Activated T-helper 17 cell treated with anti-CD3 and anti-CD28 coated beads, Interleukin-2, amount 50 U/mL, for 72 hours (primary cell): ENCODE measurements around the gene SPOUT1. TPM values are rescaled to one million over a fixed set of nuclear protein-coding genes. Genes with fewer than 3 reads are reported as not detected.
"Not testable (repeated sequence)": the region's sequence is repeated elsewhere in the genome, so short reads cannot be mapped to it uniquely, and the experiment has no call there.

ENCODE experiments used
- ATAC-seq: fragments of 150-1000 bp; cut with Tn5 transposase; replicated peaks from 2 replicates; pipeline ENCODE4 v1.10.0; 2021; ENCODE audit warnings: mild to moderate bottlenecking, moderate library complexity
- H3K27ac Mint-ChIP-seq: one replicate; pipeline ENCODE4 v1.8.0; 2022; ENCODE audit warnings: mixed read lengths
- H3K27me3 Mint-ChIP-seq: one replicate; pipeline ENCODE4 v1.8.0; 2022; ENCODE audit warnings: mixed read lengths
- H3K36me3 Mint-ChIP-seq: one replicate; pipeline ENCODE4 v1.8.0; 2022; ENCODE audit warnings: low read depth, mild to moderate bottlenecking, mixed read lengths
- H3K4me1 Mint-ChIP-seq: one replicate; pipeline ENCODE4 v1.8.0; 2022; ENCODE audit warnings: mixed read lengths
- H3K4me3 Mint-ChIP-seq: one replicate; pipeline ENCODE4 v1.8.0; 2022; ENCODE audit warnings: mild to moderate bottlenecking, mixed read lengths
- H3K9me3 Mint-ChIP-seq: one replicate; pipeline ENCODE4 v1.8.0; 2022; ENCODE audit warnings: mixed read lengths
- total RNA-seq, 2 donors: library from RNA; stranded (reverse); gene quantifications; one replicate each; pipeline ENCODE4 v1.2.3, GENCODE V29; 2022

The SPOUT1 gene
- total RNA-seq, 2 donors from 2014 or later: 51.4 to 80.8 TPM

DNA sequence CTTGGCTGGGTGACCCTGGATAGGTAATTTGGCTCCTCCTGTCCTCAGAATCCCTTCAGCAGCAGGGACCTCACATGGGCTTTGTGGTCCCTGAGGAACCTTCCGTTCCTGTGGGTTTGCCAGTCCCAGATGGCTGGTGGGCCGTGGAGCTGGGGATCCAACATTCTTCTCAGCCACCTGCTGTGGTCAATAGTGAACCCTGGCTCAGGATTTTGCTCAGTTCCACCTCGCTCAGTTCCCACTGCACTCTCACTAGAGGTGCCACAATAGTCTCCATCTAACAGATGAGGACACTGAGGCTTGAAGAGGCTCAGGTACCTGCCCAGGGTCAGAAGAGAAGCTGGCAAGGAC, 17.1 kb upstream of the SPOUT1 start:
- no peaks in the 10 kb centered on the region for H3K27me3 Mint-ChIP-seq
- no peak overlapping the region for H3K27ac Mint-ChIP-seq
- ATAC-seq: no peak
- peaks cover 7% of the 10 kb centered on the region for H3K9me3 Mint-ChIP-seq
- no peaks in the 10 kb centered on the region for H3K4me1 Mint-ChIP-seq
- H3K36me3 Mint-ChIP-seq: peaks cover 30% of the 10 kb centered on the region
- no peak overlapping the region for H3K4me3 Mint-ChIP-seq

DNA sequence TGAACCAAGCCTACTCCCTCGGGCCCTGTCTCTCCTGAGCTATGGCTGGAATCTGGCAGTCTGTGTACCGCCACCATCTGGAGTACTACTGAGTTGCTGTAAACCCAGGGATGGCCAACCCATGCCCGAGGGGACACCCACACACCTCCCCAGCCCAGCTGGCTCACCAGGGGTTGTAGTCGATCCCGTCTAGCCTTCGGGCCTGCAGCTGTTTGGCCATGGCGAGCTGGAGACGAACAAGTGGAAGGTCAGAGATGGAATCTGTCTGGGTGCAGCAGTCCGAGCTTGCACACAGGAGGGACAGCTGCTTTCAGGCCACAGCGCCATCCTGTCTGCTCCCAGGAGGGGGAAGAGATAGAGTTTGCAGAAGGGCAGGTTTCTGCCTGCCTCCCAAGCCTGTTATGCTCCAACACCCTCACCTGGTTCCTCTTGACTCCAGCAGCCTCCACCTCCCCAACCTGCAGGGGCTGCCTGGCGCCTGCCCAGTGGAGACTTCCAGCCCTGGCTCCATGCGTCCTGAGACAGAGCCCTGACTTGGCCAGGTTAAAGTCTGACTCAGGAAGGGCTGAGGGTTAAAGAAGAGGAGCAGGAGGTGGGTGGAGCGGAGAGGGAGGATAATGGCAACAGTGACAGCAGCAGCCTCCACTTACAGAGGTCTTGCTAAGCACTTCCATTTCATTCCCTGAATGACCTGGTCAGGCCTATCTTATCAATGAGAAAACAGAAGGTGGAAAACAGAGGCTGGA, 15.8 kb upstream of the SPOUT1 start:
- no peak for ATAC-seq
- no peaks in the 10 kb centered on the region for H3K4me1 Mint-ChIP-seq
- H3K36me3 Mint-ChIP-seq: peaks cover 24% of the 10 kb centered on the region
- H3K9me3 Mint-ChIP-seq: no peaks in the 10 kb centered on the region
- H3K27me3 Mint-ChIP-seq: no peaks in the 10 kb centered on the region
- no peak overlapping the region for H3K27ac Mint-ChIP-seq
- H3K4me3 Mint-ChIP-seq: no peak overlapping the region

DNA sequence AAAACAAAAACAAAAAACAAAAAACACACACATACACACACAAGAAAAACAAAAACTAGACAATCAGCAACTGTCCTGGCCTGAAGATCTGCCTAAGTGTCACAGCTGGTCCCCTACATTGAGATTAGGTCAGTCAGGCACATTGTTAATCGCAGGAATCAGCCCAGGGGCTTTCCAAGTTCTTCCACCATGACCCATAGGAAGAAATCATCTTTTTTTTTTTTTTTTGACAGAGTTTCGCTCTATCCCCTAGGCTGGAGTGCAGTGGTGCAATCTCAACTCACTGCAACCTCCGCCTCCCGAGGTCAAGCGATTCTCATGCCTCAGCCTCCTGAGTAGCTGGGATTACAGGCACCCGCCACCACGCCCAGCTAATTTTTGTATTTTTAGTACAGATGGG, 13.6 kb upstream of the SPOUT1 start:
- H3K4me1 Mint-ChIP-seq, H3K27me3 Mint-ChIP-seq, H3K4me3 Mint-ChIP-seq, H3K27ac Mint-ChIP-seq, ATAC-seq, H3K9me3 Mint-ChIP-seq: not testable (repeated sequence)
- peaks cover 30% of the 10 kb centered on the region for H3K36me3 Mint-ChIP-seq

DNA sequence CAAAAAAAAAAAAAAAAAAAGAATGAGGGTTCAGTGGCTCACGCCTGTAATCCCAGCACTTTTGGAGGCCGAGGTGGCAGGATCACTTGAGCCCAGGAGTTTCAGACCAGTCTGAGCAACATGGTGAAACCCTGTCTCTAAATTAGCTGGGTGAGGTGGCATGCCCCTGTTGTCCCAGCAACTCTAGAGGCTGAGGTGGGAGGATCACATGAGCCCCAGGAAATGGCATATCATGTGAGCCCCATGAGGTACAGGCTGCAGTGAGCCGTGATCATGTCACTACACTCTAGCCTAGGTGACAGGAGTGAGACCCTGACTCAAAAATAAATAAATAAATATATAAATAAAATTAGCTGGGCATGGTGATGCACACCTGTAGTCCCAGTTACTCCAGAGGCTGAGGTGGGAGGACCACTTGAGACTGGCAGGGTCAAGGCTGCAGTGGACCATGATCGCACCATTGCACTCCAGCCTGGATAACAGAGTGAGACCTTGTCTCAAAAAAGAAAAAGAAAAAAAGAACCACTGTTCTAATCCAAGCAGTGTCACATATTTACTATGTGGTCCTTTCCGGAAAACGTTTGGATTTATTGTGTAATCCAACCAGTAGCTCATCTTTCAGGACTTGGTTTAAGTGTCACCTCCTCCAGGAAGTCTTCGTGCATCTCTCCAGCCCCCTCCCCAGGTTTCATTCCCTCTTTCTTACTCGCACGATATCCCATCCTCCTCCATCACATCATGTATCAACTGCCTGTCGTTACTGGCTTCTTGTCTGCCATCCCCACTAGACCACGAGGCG, 12.3 kb upstream of the SPOUT1 start:
- ATAC-seq: no peak
- Mint-ChIP-seq H3K4me1 (no peaks in the 10 kb centered on the region), H3K9me3 (no peaks in the 10 kb centered on the region), H3K4me3 (no peak overlapping the region), H3K27ac (peak overlapping the region; percentile 5), H3K27me3 (no peaks in the 10 kb centered on the region), H3K36me3 (peaks cover 34% of the 10 kb centered on the region)

DNA sequence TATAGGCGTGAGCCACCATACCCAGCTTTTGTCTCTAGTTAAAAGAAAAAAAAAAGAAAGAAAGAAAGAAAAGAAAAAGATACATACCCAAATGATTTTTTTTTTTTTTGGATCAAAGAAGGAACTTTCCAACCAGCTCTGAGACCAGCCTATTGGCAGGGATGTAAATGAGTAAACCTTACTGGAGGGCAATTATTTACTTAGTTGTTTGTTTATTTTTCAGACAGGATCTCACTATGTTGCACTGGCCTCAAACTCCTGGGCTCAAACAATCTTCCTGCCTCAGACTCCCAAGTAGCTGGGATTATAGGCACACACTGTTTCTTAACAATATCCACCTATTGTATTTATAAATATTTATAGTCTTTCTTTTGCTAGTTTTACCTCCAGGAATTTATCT, 10.9 kb upstream of the SPOUT1 start:
- no peak overlapping the region for H3K4me3 Mint-ChIP-seq
- no peaks in the 10 kb centered on the region for H3K9me3 Mint-ChIP-seq
- ATAC-seq: no peak
- H3K27ac Mint-ChIP-seq: no peak overlapping the region
- H3K4me1 Mint-ChIP-seq: no peaks in the 10 kb centered on the region
- H3K27me3 Mint-ChIP-seq: no peaks in the 10 kb centered on the region
- H3K36me3 Mint-ChIP-seq: peaks cover 39% of the 10 kb centered on the region

DNA sequence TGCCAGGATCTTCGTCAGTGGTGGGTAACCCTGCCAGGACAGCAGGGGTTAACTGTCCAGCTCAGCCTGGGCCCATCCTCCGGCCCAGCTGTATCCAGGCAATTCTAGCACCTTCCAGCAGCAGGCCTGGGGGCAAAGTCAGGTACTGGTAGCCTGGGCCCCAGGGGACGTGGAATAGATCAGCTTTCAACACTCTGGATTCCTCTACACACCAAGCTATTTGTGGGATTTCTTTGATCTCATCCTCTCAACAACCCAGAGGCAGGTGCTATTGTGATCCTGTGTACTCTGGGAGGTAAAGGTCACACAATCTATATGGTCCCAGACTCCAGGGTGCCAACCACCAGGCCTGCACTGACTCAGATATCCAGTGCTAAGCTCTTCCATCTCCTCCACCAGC, 8.7 kb upstream of the SPOUT1 start:
- no peak overlapping the region for H3K4me3 Mint-ChIP-seq
- H3K27ac Mint-ChIP-seq: no peak overlapping the region
- H3K4me1 Mint-ChIP-seq: no peaks in the 10 kb centered on the region
- H3K9me3 Mint-ChIP-seq: no peaks in the 10 kb centered on the region
- H3K36me3 Mint-ChIP-seq: peaks cover 52% of the 10 kb centered on the region
- no peaks in the 10 kb centered on the region for H3K27me3 Mint-ChIP-seq
- no peak for ATAC-seq

DNA sequence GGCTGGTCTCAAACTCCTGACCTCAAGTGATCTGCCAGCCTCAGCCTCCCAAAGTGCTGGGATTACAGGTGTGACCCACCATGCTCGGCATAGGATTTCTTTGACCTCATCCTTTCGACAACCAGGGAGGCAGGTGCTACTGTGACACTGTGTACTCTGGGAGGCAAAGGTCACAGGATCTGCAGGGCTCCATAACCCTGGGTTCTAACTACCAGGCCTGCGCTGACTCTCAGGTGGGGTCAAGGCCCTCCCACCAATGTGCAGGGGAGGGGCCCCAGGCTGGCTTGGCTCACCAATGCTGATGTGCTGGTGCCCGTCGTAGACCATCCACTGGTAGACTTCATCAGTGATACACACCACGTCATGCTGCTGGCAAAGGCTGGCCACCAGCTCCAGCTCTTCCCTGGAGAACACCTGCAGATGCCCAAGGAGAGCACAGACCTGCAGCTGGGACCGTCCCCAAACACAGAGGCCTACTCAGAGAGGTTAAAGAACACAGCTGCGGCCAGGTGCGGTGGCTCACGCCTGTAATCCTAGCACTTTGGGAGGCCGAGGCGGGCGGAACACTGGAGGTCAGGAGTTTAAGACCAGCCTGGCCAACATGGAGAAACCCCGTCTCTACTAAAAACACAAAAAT, 7.0 kb upstream of the SPOUT1 start:
- Mint-ChIP-seq H3K9me3 (no peaks in the 10 kb centered on the region), H3K36me3 (peaks cover 50% of the 10 kb centered on the region), H3K4me1 (no peaks in the 10 kb centered on the region), H3K27ac (no peak overlapping the region), H3K4me3 (no peak overlapping the region), H3K27me3 (no peaks in the 10 kb centered on the region)
- no peak for ATAC-seq

DNA sequence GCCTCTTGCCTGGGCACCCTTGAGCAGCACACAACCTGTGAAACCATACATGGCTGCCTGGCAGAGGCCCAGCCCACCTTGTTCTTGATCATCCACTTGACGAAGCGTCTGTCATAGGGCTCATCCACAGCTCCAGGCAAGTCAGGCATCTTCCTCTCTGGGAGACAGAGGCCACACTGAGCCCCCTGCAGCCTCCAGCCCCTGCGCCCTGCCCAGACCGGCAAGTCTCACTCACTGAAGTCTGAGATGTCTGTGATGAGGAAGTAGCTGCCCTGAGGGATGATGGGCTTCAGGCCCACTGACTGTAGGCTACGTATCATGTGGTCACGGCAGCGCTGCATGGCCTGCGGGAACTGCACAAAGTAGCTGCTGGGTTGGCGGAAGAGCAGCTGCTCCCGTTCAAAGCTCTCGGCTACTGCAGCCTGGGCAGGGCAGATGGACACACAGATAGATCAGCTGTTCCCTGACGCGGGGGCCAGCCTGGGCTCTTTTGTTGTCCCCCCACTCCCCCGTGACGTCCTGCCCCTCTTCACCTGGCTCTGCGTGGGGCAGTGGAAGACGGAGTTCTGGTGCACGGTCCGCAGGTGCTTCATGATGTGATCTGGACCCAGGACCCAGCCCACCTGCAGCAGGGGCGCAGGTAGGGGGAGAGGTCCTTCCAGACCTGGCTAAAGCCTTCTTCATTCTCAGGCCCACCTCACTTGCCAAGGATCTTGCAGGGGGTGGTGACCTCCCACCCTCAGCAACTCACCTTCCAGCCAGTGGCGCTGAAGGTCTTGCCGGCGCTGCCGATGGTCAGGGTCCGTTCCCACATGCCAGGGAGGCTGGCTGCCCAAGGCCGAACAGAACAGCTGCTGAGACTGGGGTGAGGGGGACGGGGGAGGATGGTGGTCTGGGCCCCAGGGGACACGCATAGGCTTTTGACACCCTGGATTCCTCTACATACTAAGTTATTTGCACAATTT, 5.9 kb upstream of the SPOUT1 start:
- Mint-ChIP-seq H3K27ac (no peak overlapping the region), H3K4me3 (no peak overlapping the region), H3K9me3 (no peaks in the 10 kb centered on the region), H3K4me1 (no peaks in the 10 kb centered on the region), H3K36me3 (peaks cover 45% of the 10 kb centered on the region), H3K27me3 (no peaks in the 10 kb centered on the region)
- no peak for ATAC-seq

DNA sequence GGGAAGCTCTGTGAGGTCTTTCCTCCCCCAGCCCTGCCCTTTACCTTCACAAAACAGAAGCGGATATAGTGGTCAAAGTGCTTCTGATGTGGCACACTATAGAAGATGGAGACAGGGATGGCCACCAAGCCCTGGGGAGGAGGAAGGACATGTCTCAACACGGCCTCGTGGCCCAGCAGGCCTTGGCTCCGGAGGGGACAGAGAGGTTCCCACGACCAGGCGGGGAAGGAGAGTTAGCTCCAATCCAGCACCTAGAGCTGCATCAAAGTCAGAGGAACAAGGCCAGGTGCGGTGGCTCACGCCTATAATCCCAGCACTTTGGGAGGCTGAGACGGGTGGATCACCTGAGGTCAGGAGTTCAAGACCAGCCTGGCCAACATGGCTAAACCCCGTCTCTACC, 4.1 kb upstream of the SPOUT1 start:
- Mint-ChIP-seq H3K4me3 (no peak overlapping the region), H3K9me3 (no peaks in the 10 kb centered on the region), H3K4me1 (peaks cover 5% of the 10 kb centered on the region), H3K36me3 (peaks cover 55% of the 10 kb centered on the region), H3K27ac (no peak overlapping the region), H3K27me3 (no peaks in the 10 kb centered on the region)
- no peak for ATAC-seq

DNA sequence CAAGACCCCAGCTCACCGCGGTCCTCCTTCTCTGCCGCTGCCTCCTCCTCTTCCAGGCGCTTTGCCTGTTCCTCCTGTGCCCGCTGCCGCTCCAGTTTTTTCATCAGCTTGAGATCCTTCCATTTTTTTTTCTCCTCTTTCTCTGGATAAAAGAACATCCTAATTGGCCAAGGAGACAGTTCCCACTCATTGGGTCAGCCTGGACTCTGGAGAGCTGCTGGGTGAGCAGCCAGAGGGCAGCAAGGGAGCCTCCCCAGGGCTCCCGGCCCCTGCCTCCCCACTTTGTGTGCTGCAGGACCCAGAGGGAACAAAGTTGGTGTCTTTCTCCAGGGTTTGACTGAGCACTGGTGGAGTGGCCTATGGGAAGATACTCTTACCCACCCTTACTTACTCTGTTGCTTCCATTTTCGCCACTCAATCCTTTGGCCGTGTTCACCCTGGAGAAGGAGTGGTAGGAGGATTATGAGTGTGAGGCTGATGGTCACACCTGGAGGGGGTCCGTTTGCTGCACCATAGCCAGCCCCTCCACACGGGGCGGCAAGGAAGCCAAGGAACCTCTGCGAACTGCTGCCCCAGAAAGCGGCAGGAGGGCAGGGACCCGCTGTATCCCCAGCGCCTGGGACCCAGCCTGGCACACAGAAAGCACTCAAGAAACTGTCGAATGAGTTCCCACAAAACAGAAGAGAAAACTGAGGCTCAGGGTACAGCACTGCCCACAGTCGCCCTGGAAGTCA, 708 bp downstream of the SPOUT1 start:
- Mint-ChIP-seq H3K36me3 (peaks cover 72% of the 10 kb centered on the region), H3K27ac (peak overlapping the region; percentile 96), H3K4me1 (peaks cover 9% of the 10 kb centered on the region), H3K4me3 (peak overlapping the region; percentile 98), H3K9me3 (no peaks in the 10 kb centered on the region), H3K27me3 (no peaks in the 10 kb centered on the region)
- ATAC-seq: no peak

DNA sequence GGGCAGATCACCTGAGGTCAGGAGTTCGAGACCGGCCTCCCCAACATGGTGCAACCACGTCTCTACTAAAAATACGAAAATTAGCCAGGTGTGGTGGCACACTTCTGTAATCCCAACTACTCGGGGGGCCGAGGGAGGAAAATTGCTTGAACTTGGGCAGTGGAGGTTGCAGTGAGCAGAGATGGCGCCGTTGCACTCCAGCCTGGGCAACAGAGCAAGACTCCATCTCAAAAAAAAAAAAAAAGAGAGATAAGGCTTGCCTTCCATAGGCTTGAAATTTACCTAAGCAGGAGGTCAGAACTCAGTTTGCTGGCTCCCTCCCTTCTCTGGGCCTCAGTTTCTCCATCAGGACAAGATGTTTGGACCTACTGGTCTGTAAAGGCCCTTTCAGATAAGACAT, 1.3 kb downstream of the SPOUT1 start:
- Mint-ChIP-seq H3K27me3 (no peaks in the 10 kb centered on the region), H3K4me3 (peak overlapping the region; percentile 98)

DNA sequence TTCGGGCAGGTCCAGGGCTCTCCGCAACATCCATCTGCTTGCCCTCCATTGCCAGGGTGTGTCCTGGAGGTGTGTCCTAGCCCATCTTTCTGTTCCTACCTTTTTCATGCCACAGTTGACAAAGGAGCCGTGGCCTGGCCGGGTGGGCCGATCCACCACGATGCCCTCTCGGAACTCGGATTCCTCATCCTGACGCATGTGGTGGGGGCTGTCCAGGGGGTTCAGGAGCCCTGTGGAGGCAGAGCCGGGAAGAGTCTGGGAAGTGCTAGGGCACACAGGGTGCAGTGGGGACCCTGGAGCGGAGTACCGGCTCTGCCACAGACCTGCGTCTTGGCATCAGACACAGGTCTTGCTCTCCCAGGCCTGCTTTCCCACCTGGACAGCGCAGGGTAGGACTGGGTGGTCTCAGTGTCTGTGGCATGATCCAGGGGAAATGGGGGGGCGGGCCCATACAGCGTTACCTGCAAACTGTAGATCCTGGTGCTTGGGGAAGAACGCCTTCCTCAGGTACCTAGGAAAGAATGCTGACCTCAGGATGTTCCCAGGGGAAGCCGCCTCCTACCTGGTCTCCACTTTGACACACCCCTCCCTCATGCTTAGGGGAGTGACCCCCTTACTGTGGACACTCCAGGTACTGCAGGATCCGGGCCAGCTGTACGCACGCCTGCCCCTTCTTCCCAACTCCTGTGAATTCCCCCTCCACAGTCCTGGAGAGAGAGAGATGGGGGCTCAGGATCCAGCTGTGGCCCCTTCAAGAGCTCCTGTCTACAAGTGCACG, 3.5 kb downstream of the SPOUT1 start:
- Mint-ChIP-seq H3K36me3 (peaks cover 75% of the 10 kb centered on the region), H3K27me3 (no peaks in the 10 kb centered on the region)
- no peak for ATAC-seq

More for the DNA sequence above, 1.3 kb downstream of the SPOUT1 start:
- no peak for ATAC-seq
- peak overlapping the region; percentile 96 for H3K27ac Mint-ChIP-seq
- H3K4me1 Mint-ChIP-seq: peaks cover 9% of the 10 kb centered on the region
- no peaks in the 10 kb centered on the region for H3K9me3 Mint-ChIP-seq
- peaks cover 71% of the 10 kb centered on the region for H3K36me3 Mint-ChIP-seq

DNA sequence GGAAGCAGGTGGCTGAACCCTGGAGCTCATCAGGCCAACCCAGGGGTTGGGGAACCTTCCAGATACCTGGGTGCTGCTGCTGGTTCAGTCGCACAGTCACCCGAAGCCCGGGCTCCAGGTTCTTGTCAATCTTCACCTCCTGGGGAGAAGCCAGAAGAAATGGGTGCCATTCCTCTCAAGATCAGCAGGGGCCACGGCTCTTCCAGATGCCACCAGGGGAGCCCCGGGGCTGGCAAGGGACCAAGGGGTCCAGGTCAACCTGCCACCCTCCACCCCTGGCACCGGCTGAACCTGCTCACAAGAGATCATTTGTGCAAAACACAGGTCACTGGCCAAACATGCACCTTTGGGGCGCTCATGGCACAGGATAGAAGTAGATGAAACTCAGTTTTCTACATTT, 4.7 kb downstream of the SPOUT1 start:
- ATAC-seq: no peak
- Mint-ChIP-seq H3K4me1 (peaks cover 16% of the 10 kb centered on the region), H3K27me3 (no peaks in the 10 kb centered on the region), H3K27ac (peak overlapping the region; percentile 43), H3K4me3 (no peak overlapping the region), H3K36me3 (peaks cover 78% of the 10 kb centered on the region), H3K9me3 (no peaks in the 10 kb centered on the region)

More for the DNA sequence above, 3.5 kb downstream of the SPOUT1 start:
- no peak overlapping the region for H3K27ac Mint-ChIP-seq
- peaks cover 12% of the 10 kb centered on the region for H3K4me1 Mint-ChIP-seq
- H3K9me3 Mint-ChIP-seq: no peaks in the 10 kb centered on the region
- H3K4me3 Mint-ChIP-seq: no peak overlapping the region
